ENCODE results near the gene PARP8.
A peak's percentile ranks its signal among the peaks of the same experiment; 100 is the strongest.

The PARP8 gene

GRCh38 chr5:50740832-50741231 is 74.4 kb downstream of the PARP8 start:
- DNase-seq (ENCODE audit: low read depth) = no peak
- no peak overlapping the region for H3K4me3 ChIP-seq (ENCODE audit: low read depth, low read length)
- TF ChIP-seq, protein P1, sequence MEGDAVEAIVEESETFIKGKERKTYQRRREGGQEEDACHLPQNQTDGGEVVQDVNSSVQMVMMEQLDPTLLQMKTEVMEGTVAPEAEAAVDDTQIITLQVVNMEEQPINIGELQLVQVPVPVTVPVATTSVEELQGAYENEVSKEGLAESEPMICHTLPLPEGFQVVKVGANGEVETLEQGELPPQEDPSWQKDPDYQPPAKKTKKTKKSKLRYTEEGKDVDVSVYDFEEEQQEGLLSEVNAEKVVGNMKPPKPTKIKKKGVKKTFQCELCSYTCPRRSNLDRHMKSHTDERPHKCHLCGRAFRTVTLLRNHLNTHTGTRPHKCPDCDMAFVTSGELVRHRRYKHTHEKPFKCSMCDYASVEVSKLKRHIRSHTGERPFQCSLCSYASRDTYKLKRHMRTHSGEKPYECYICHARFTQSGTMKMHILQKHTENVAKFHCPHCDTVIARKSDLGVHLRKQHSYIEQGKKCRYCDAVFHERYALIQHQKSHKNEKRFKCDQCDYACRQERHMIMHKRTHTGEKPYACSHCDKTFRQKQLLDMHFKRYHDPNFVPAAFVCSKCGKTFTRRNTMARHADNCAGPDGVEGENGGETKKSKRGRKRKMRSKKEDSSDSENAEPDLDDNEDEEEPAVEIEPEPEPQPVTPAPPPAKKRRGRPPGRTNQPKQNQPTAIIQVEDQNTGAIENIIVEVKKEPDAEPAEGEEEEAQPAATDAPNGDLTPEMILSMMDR (conservative IDR thresholded peaks at IDR 0.05; ENCODE audit: low read depth, low read length) = no peak

DNA sequence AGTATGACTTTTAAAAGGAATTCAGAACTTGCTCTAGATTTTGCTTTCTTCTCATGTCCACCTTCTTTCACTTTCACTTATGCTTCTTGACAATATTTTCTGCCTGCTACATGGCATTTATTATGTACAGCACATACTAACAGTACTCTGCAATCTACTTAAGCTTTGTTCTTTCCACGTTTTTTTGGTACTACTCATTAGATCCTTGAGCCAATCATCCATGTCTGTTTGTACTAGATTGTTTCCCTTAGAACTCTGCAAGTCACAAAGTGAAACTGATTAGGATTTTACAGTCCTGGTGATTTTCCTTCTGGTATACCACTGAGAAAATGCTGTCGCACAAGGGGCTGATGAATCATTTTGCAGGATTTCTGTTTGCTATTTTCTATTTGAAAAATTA is 78.3 kb downstream of the PARP8 start:
- TF ChIP-seq, protein P1 (conservative IDR thresholded peaks at IDR 0.05; ENCODE audit: low read depth, low read length) = no peak
- H3K4me3 ChIP-seq (ENCODE audit: low read depth, low read length) = peak overlapping the region; percentile 42
- peak; percentile 65 for DNase-seq (ENCODE audit: low read depth)

GRCh38 chr5:50745221-50745910 is 78.9 kb downstream of the PARP8 start:
- H3K4me3 ChIP-seq (ENCODE audit: low read depth, low read length) = no peak overlapping the region
- DNase-seq (ENCODE audit: low read depth) = no peak
- TF ChIP-seq, protein P1 (conservative IDR thresholded peaks at IDR 0.05; ENCODE audit: low read depth, low read length) = no peak

GRCh38 chr5:50749181-50749580 is 82.7 kb downstream of the PARP8 start:
- TF ChIP-seq, protein P1 (conservative IDR thresholded peaks at IDR 0.05; ENCODE audit: low read depth, low read length) = no peak
- H3K4me3 ChIP-seq (ENCODE audit: low read depth, low read length) = no peak overlapping the region
- DNase-seq (ENCODE audit: low read depth) = no peak

GRCh38 chr5:50749873-50750272 is 83.4 kb downstream of the PARP8 start:
- no peak overlapping the region for H3K4me3 ChIP-seq (ENCODE audit: low read depth, low read length)
- TF ChIP-seq, protein P1 (conservative IDR thresholded peaks at IDR 0.05; ENCODE audit: low read depth, low read length) = no peak
- DNase-seq (ENCODE audit: low read depth) = no peak

DNA sequence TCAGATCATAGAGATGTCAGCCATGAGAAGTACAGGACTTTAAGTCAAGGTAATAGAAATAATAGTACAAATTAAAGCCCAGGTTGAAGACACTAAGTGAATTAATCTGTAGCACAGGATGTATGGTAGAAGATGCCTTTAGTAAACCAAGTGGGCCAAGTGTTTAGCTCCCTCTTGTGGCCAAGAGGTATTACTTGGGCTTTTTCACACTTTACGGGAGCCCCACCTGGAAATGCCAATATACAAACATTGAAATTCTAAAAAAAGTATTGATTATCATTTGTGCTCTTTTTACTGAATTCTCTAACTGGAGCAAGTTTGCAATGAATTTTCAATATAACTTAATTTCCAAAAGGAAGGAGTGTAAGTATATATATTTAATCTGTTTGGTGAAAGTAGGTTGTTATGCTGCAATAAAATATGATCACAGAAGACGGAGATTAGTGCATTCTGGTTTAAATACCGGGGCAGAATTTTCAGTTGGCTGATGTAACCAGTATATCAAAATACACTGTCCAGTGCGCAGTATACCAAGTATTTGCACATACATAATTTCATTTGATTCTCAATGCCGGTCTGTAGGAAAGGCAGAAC is 84.7 kb downstream of the PARP8 start:
- H3K4me3 ChIP-seq (ENCODE audit: low read depth, low read length) = no peak overlapping the region
- DNase-seq (ENCODE audit: low read depth) = peak; percentile 77
- TF ChIP-seq, protein P1 (conservative IDR thresholded peaks at IDR 0.05; ENCODE audit: low read depth, low read length) = peak; percentile 87

- TF ChIP-seq, protein P1 (conservative IDR thresholded peaks at IDR 0.05; ENCODE audit: low read depth, low read length) = no peak
- no peak for DNase-seq (ENCODE audit: low read depth)
- H3K4me3 ChIP-seq (ENCODE audit: low read depth, low read length) = no peak overlapping the region
Observed at GRCh38 chr5:50752800-50753199, 86.4 kb downstream of the PARP8 start.
